Small intestine (tissue), 7 donors: Measurements from ENCODE around the gene CTNNAL1. TPM values are rescaled to one million over a fixed set of nuclear protein-coding genes. Genes with fewer than 3 reads are reported as not detected.

Source experiments
- DNase-seq, 2 donors: peaks; one replicate each; pipeline versions ENCODE4 v3.0.0 to v3.0.0-alpha.2; 2013
- FAIRE-seq: peaks from 2 replicates; lab custom pipeline; 2012; peaks lifted over from hg19 to GRCh38; lab: Jason Lieb, UNC
- H3K27ac ChIP-seq, 3 donors: one replicate each; pipeline ENCODE4 v1.5.1; 2013; ENCODE audit warnings: low read length in 2 of 3, mild to moderate bottlenecking in 2 of 3, control low read depth in 1 of 3, inconsistent platforms in 1 of 3, low read depth in 1 of 3, moderate library complexity in 1 of 3
- H3K27me3 ChIP-seq, 3 donors: one replicate each; pipeline ENCODE4 v1.6.1; 2013; ENCODE audit warnings: low read length in 3 of 3, inconsistent platforms in 1 of 3; ENCODE audit not compliant: control insufficient read depth in 3 of 3, insufficient read depth in 3 of 3
- H3K36me3 ChIP-seq, 3 donors: one replicate each; pipeline ENCODE4 v1.6.1; 2013; ENCODE audit warnings: low read length in 3 of 3, inconsistent platforms in 1 of 3, low read depth in 1 of 3, mild to moderate bottlenecking in 1 of 3, moderate library complexity in 1 of 3; ENCODE audit not compliant: control insufficient read depth in 3 of 3, insufficient read depth in 2 of 3
- H3K4me1 ChIP-seq, 3 donors: one replicate each; pipeline ENCODE4 v1.6.1; 2013; ENCODE audit warnings: low read length in 2 of 3, inconsistent platforms in 1 of 3, low read depth in 1 of 3, mild to moderate bottlenecking in 1 of 3, moderate library complexity in 1 of 3; ENCODE audit not compliant: control insufficient read depth in 3 of 3, insufficient read depth in 2 of 3
- H3K4me3 ChIP-seq, 3 donors: one replicate each; pipeline ENCODE4 v1.5.1; 2013; ENCODE audit warnings: low read length in 3 of 3, control low read depth in 1 of 3, inconsistent platforms in 1 of 3, low read depth in 1 of 3, mild to moderate bottlenecking in 1 of 3, moderate library complexity in 1 of 3
- H3K9me3 ChIP-seq, 2 donors: one replicate each; pipeline ENCODE4 v1.6.1; 2013; ENCODE audit warnings: low read depth in 1 of 2, low read length in 1 of 2; ENCODE audit not compliant: control insufficient read depth in 2 of 2, insufficient read depth in 1 of 2
- WGBS, 3 donors: extraction: QIAGEN DNeasy Blood & Tissue Kit; methylation state at CpG; one replicate each; pipeline ENCODE4 v1.1.7; 2013; 5-methylcytosine and 5-hydroxymethylcytosine counted together
- polyA plus RNA-seq, 4 donors: library from polyadenylated mRNA; stranded (reverse) in 3 of 4; unstranded in 1 of 4; fragments of 200-250 nt in 3 of 4; fragments of 120-200 nt in 1 of 4; gene quantifications; one replicate each; pipeline versions ENCODE4 v1.2.1 to v1.2.3, GENCODE V29; 2013
- donor health status: healthy with polysubstance abuse.
- donor health status: control.
- donor health status: control.
- donor health status: Bipolar disorder and iron deficiency.
- donor health status: healthy.

The CTNNAL1 gene
- polyA plus RNA-seq, 4 donors: 7.8 to 26.6 (median 20.8) TPM

- Histone ChIP-seq H3K4me1 (no peaks in the 10 kb centered on the region), H3K27ac (no peak overlapping the region), H3K27me3 (no peaks in the 10 kb centered on the region), H3K4me3 (no peak overlapping the region), H3K9me3 (no peaks in the 10 kb centered on the region), H3K36me3 (no peaks in the 10 kb centered on the region)
- 2 to 4% (median 3%) methylated on average over 3 of the region's 3 CpGs for WGBS, 3 donors
- peak; percentile 39 to 50 for DNase-seq
- FAIRE-seq: peak; percentile 23
These were observed 59.2 kb downstream of the CTNNAL1 start for GRCh38 chr9:108953983-108954574.

- 40 to 63% (median 57%) methylated on average over 2 of the region's 2 CpGs for WGBS, 3 donors
- no peaks in the 10 kb centered on the region for H3K36me3 ChIP-seq
- no peaks in the 10 kb centered on the region for H3K27me3 ChIP-seq
- DNase-seq (no peak), FAIRE-seq (no peak)
- H3K27ac ChIP-seq: no peak overlapping the region
- H3K9me3 ChIP-seq: no peaks in the 10 kb centered on the region
- no peaks in the 10 kb centered on the region for H3K4me1 ChIP-seq
- no peak overlapping the region for H3K4me3 ChIP-seq
These were observed 61.7 kb downstream of the CTNNAL1 start for GRCh38 chr9:108951578-108951977.

- Histone ChIP-seq H3K4me3 (no peak overlapping the region), H3K4me1 (no peaks in the 10 kb centered on the region), H3K27ac (no peak overlapping the region), H3K27me3 (no peaks in the 10 kb centered on the region), H3K36me3 (no peaks in the 10 kb centered on the region), H3K9me3 (no peaks in the 10 kb centered on the region)
- DNase-seq: no peak
- whole genome bisulfite sequencing, 3 donors: 71 to 83% (median 81%) methylated on average over 1 of the region's 1 CpG
- FAIRE-seq: no peak
These were observed 63.1 kb downstream of the CTNNAL1 start for GRCh38 chr9:108950168-108950567.

GRCh38 chr9:108939975-108940374, 73.3 kb downstream of the CTNNAL1 start:
- WGBS, 3 donors: 77 to 85% (median 84%) methylated on average over 4 of the region's 4 CpGs
- Histone ChIP-seq H3K4me3 (no peak overlapping the region), H3K27me3 (no peaks in the 10 kb centered on the region), H3K9me3 (no peaks in the 10 kb centered on the region), H3K27ac (no peak overlapping the region), H3K4me1 (peaks cover 0 to 2% (median 0%) of the 10 kb centered on the region in 3 donors), H3K36me3 (peaks cover 0 to 8% (median 0%) of the 10 kb centered on the region in 3 donors)
- DNase-seq: no peak
- no peak for FAIRE-seq

- Histone ChIP-seq H3K9me3 (no peaks in the 10 kb centered on the region), H3K36me3 (peaks cover 0 to 8% (median 0%) of the 10 kb centered on the region in 3 donors), H3K4me1 (peaks cover 0 to 6% (median 2%) of the 10 kb centered on the region in 3 donors), H3K27ac (no peak overlapping the region), H3K27me3 (no peaks in the 10 kb centered on the region), H3K4me3 (no peak overlapping the region)
- FAIRE-seq: no peak
- WGBS, 3 donors: 89 to 92% (median 89%) methylated on average over 5 of the region's 5 CpGs
- DNase-seq: no peak
These were observed 75.6 kb downstream of the CTNNAL1 start for GRCh38 chr9:108937561-108938305.

- Histone ChIP-seq H3K36me3 (peaks cover 0 to 6% (median under 1%) of the 10 kb centered on the region in 3 donors), H3K9me3 (no peaks in the 10 kb centered on the region), H3K27ac (peak within 1 kb of the TSS; percentile 88 to 98 (median 98)), H3K4me1 (peaks cover 0 to 8% (median 4%) of the 10 kb centered on the region in 3 donors), H3K27me3 (no peaks in the 10 kb centered on the region), H3K4me3 (peak within 1 kb of the TSS; percentile 86 to 94 (median 88))
- WGBS, 3 donors: 0% methylated on average over 32 to 47 of the region's 47 CpGs
- DNase-seq: peak; percentile 84 to 93
- no peak for FAIRE-seq
These were observed 78.9 kb downstream of the CTNNAL1 start, which contains the start of gene ABITRAM for GRCh38 chr9:108934323-108934893. TSS of gene ABITRAM (plus strand) at chr9:108934400. CDS start at chr9:108934487, 87 bp downstream.

- WGBS, 3 donors: 0% methylated on average over 47 to 48 of the region's 48 CpGs
- Histone ChIP-seq H3K9me3 (no peaks in the 10 kb centered on the region), H3K4me3 (peak within 1 kb of the TSS; percentile 86 to 94 (median 88)), H3K27me3 (no peaks in the 10 kb centered on the region), H3K4me1 (peaks cover 0 to 8% (median 4%) of the 10 kb centered on the region in 3 donors), H3K36me3 (peaks cover 0 to 6% (median 0%) of the 10 kb centered on the region in 3 donors), H3K27ac (peak within 1 kb of the TSS; percentile 88 to 98 (median 98))
- DNase-seq: peak; percentile 93 to 97
- no peak for FAIRE-seq
These were observed 79.5 kb downstream of the CTNNAL1 start, which contains the start of gene ELP1 for GRCh38 chr9:108933718-108934322. TSS of gene ELP1 (minus strand) at chr9:108934124. CDS start at chr9:108931146, 2,978 bp downstream.

GRCh38 chr9:108933231-108933717, 80.0 kb downstream of the CTNNAL1 start:
- no peak for DNase-seq
- FAIRE-seq: no peak
- Histone ChIP-seq H3K36me3 (peaks cover 0 to 6% (median 0%) of the 10 kb centered on the region in 3 donors), H3K9me3 (no peaks in the 10 kb centered on the region), H3K27ac (peak overlapping the region; percentile 88 to 98 (median 98)), H3K27me3 (no peaks in the 10 kb centered on the region), H3K4me3 (peak overlapping the region; percentile 86 to 94 (median 88)), H3K4me1 (peaks cover 0 to 8% (median 4%) of the 10 kb centered on the region in 3 donors)
- WGBS, 3 donors: 1% methylated on average over 25 of the region's 25 CpGs
